Naive thymus-derived CD4-positive, alpha-beta T cell (primary cell): ENCODE results near the gene ARHGAP6. TPM values are rescaled to one million over a fixed set of nuclear protein-coding genes. Genes with fewer than 3 reads are reported as not detected.

Experiments
- ATAC-seq: fragments of 150-1000 bp; cut with Tn5 transposase; 2 replicates; pipeline ENCODE4 v1.10.0; 2021; ENCODE audit warnings: mild to moderate bottlenecking, moderate library complexity
- CTCF ChIA-PET: fragments of 350-600 bp; sonication (Branson Sonifier 250); formaldehyde crosslinking; loops from one replicate; lab custom pipeline; 2021; ENCODE audit warnings: antibody characterized with exemption; lab: Charles Lee
- POLR2A ChIA-PET: fragments of 350-600 bp; sonication (Branson Sonifier 250); formaldehyde crosslinking; loops from one replicate; lab custom pipeline; 2021; ENCODE audit warnings: antibody characterized with exemption, inconsistent platforms; lab: Charles Lee
- DNase-seq, 9 donors: peaks; one replicate each; pipeline versions ENCODE4 v3.0.0 to v3.0.0-alpha.2; 2020 to 2022; ENCODE audit warnings: mixed read lengths in 1 of 9
- H3K27ac ChIP-seq: one replicate; pipeline ENCODE4 v1.7.0; 2013; ENCODE audit warnings: mild to moderate bottlenecking, low read depth, low read length, moderate library complexity
- H3K27me3 ChIP-seq, 2 donors: one replicate each; pipeline ENCODE4 v1.7.0; 2013; ENCODE audit warnings: low read length in 2 of 2, mild to moderate bottlenecking in 2 of 2, moderate library complexity in 2 of 2; ENCODE audit not compliant: control insufficient read depth in 2 of 2, insufficient read depth in 2 of 2
- H3K36me3 ChIP-seq, 3 experiments: 1 replicate in 2 of 3; 2 replicates in 1 of 3; pipeline ENCODE4 v1.7.0; 2013; ENCODE audit warnings: low read length in 3 of 3, mild to moderate bottlenecking in 3 of 3, moderate library complexity in 1 of 3; ENCODE audit not compliant: insufficient read depth in 3 of 3, control insufficient read depth in 2 of 3
- H3K4me1 ChIP-seq, 2 donors: one replicate each; pipeline ENCODE4 v1.7.0; 2013; ENCODE audit warnings: low read length in 2 of 2, mild to moderate bottlenecking in 2 of 2, moderate library complexity in 1 of 2; ENCODE audit not compliant: control insufficient read depth in 2 of 2, insufficient read depth in 2 of 2
- H3K4me3 ChIP-seq: 2 replicates; pipeline ENCODE4 v1.7.0; 2013; ENCODE audit warnings: mild to moderate bottlenecking, low read length
- H3K9me3 ChIP-seq, 3 experiments: 1 replicate in 2 of 3; 2 replicates in 1 of 3; pipeline ENCODE4 v1.7.0; 2013; ENCODE audit warnings: low read length in 3 of 3; ENCODE audit not compliant: control insufficient read depth in 2 of 3
- H3K27ac Mint-ChIP-seq, 9 donors: one replicate each; pipeline ENCODE4 v1.8.0; 2020 to 2022; ENCODE audit warnings: mixed read lengths in 9 of 9, mild to moderate bottlenecking in 8 of 9, moderate library complexity in 5 of 9, inconsistent platforms in 2 of 9
- H3K27me3 Mint-ChIP-seq, 5 donors: one replicate each; pipeline ENCODE4 v1.8.0; 2021 to 2022; ENCODE audit warnings: mixed read lengths in 5 of 5, mild to moderate bottlenecking in 1 of 5
- H3K36me3 Mint-ChIP-seq, 5 donors: one replicate each; pipeline ENCODE4 v1.8.0; 2020 to 2022; ENCODE audit warnings: mixed read lengths in 5 of 5, mild to moderate bottlenecking in 3 of 5, inconsistent platforms in 1 of 5
- H3K4me1 Mint-ChIP-seq, 7 donors: one replicate each; pipeline ENCODE4 v1.8.0; 2020 to 2022; ENCODE audit warnings: mixed read lengths in 7 of 7, mild to moderate bottlenecking in 3 of 7, inconsistent platforms in 1 of 7
- H3K4me3 Mint-ChIP-seq, 10 donors: one replicate each; pipeline ENCODE4 v1.8.0; 2020 to 2022; ENCODE audit warnings: mild to moderate bottlenecking in 10 of 10, mixed read lengths in 10 of 10, moderate library complexity in 6 of 10, inconsistent platforms in 2 of 10
- H3K9me3 Mint-ChIP-seq, 11 donors: one replicate each; pipeline ENCODE4 v1.8.0; 2020 to 2022; ENCODE audit warnings: mixed read lengths in 11 of 11, mild to moderate bottlenecking in 4 of 11, inconsistent platforms in 1 of 11, moderate library complexity in 1 of 11
- intact Hi-C, 2 donors: fragments of 100-400 bp; cut with micrococcal nuclease; formaldehyde crosslinking; loops; one replicate each; pipeline ENCODE4 v1.15.1; 2023
- polyA plus RNA-seq, 2 donors: library from polyadenylated mRNA; unstranded; fragments of 300-500 nt; fragmentation: Illumina TruSeq; gene quantifications; one replicate each; pipeline ENCODE4 v1.2.3, GENCODE V29; 2021
- total RNA-seq, 6 experiments: library from RNA in 5 of 6; stranded (reverse) in 5 of 6; gene quantifications; 1 replicate in 5 of 6; 2 replicates in 1 of 6; pipeline ENCODE4 v1.2.3 and lab custom pipeline; 2021 to 2026

Gene ARHGAP6
- total and polyA plus RNA-seq, 7 experiments from 2014 or later, result 0.11 to 0.83 TPM; not detected in 5

GRCh38 chrX:11462648-11463047 lies 203.1 kb downstream of the ARHGAP6 start:
- CTCF ChIA-PET, result no interaction called here

GRCh38 chrX:11462136-11462535 lies 203.6 kb downstream of the ARHGAP6 start:
- H3K27me3 ChIP-seq, result no peaks in the 10 kb centered on the region
- Mint-ChIP-seq H3K9me3 (no peaks in the 10 kb centered on the region), H3K27me3 (peaks cover 0 to 7% (median 0%) of the 10 kb centered on the region in 5 donors), H3K4me1 (no peaks in the 10 kb centered on the region), H3K4me3 (no peak overlapping the region), H3K36me3 (no peaks in the 10 kb centered on the region), H3K27ac (no peak overlapping the region)
- CTCF ChIA-PET, result no interaction called here
- ATAC-seq (no peak), DNase-seq (no peak)
- POLR2A ChIA-PET, result no interaction called here
- H3K9me3 ChIP-seq, result no peaks in the 10 kb centered on the region
- no peak overlapping the region for H3K27ac ChIP-seq
- H3K36me3 ChIP-seq, result no peaks in the 10 kb centered on the region
- no peaks in the 10 kb centered on the region for H3K4me1 ChIP-seq
- no peak overlapping the region for H3K4me3 ChIP-seq
- intact Hi-C loops, result no loop called here

More at GRCh38 chrX:11462648-11463047, 203.1 kb downstream of the ARHGAP6 start:
- H3K27ac ChIP-seq, result no peak overlapping the region
- no peak for DNase-seq
- no peaks in the 10 kb centered on the region for H3K4me1 ChIP-seq
- Mint-ChIP-seq H3K27ac (no peak overlapping the region), H3K27me3 (peaks cover 0 to 6% (median 0%) of the 10 kb centered on the region in 5 donors), H3K4me3 (no peak overlapping the region), H3K4me1 (no peaks in the 10 kb centered on the region), H3K36me3 (no peaks in the 10 kb centered on the region), H3K9me3 (peaks cover 0 to 2% (median 0%) of the 10 kb centered on the region in 11 donors)
- H3K4me3 ChIP-seq, result no peak overlapping the region
- no peaks in the 10 kb centered on the region for H3K27me3 ChIP-seq
- POLR2A ChIA-PET, result no interaction called here
- ATAC-seq, result no peak
- intact Hi-C loops, result no loop called here
- no peaks in the 10 kb centered on the region for H3K36me3 ChIP-seq
- no peaks in the 10 kb centered on the region for H3K9me3 ChIP-seq

GRCh38 chrX:11461201-11462001 lies 204.3 kb downstream of the ARHGAP6 start:
- Histone ChIP-seq H3K36me3 (no peaks in the 10 kb centered on the region), H3K4me1 (no peaks in the 10 kb centered on the region), H3K4me3 (no peak overlapping the region), H3K27me3 (no peaks in the 10 kb centered on the region), H3K27ac (no peak overlapping the region), H3K9me3 (no peaks in the 10 kb centered on the region)
- CTCF ChIA-PET, result no interaction called here
- POLR2A ChIA-PET, result no interaction called here
- Mint-ChIP-seq H3K9me3 (no peaks in the 10 kb centered on the region), H3K4me3 (no peak overlapping the region), H3K27ac (no peak overlapping the region), H3K36me3 (no peaks in the 10 kb centered on the region), H3K4me1 (no peaks in the 10 kb centered on the region), H3K27me3 (peaks cover 0 to 7% (median 0%) of the 10 kb centered on the region in 5 donors)
- intact Hi-C loops, result no loop called here
- ATAC-seq, result no peak
- no peak for DNase-seq

- Mint-ChIP-seq H3K4me3 (no peak overlapping the region), H3K27me3 (peaks cover 0 to 7% (median 0%) of the 10 kb centered on the region in 5 donors), H3K36me3 (no peaks in the 10 kb centered on the region), H3K27ac (no peak overlapping the region), H3K9me3 (no peaks in the 10 kb centered on the region), H3K4me1 (no peaks in the 10 kb centered on the region)
- ChIA-PET CTCF (no interaction called here), POLR2A (no interaction called here)
- Histone ChIP-seq H3K27me3 (no peaks in the 10 kb centered on the region), H3K36me3 (no peaks in the 10 kb centered on the region), H3K4me1 (no peaks in the 10 kb centered on the region), H3K9me3 (no peaks in the 10 kb centered on the region), H3K27ac (no peak overlapping the region), H3K4me3 (no peak overlapping the region)
- no peak for DNase-seq
- intact Hi-C loops, result no loop called here
- no peak for ATAC-seq
Observed at GRCh38 chrX:11460347-11460746, 205.4 kb downstream of the ARHGAP6 start.

GRCh38 chrX:11458170-11458569 lies 207.6 kb downstream of the ARHGAP6 start:
- no peak overlapping the region for H3K27ac Mint-ChIP-seq
- Histone ChIP-seq H3K9me3 (no peaks in the 10 kb centered on the region), H3K4me1 (no peaks in the 10 kb centered on the region), H3K27me3 (no peaks in the 10 kb centered on the region), H3K4me3 (no peak overlapping the region), H3K27ac (no peak overlapping the region), H3K36me3 (no peaks in the 10 kb centered on the region)
- no peak overlapping the region for H3K4me3 Mint-ChIP-seq
- POLR2A ChIA-PET, result no interaction called here
- H3K9me3 Mint-ChIP-seq, result no peaks in the 10 kb centered on the region
- H3K4me1 Mint-ChIP-seq, result no peaks in the 10 kb centered on the region
- DNase-seq, result no peak
- no peaks in the 10 kb centered on the region for H3K36me3 Mint-ChIP-seq
- ATAC-seq, result no peak
- intact Hi-C loops, result no loop called here
- CTCF ChIA-PET, result no interaction called here
- peaks cover 0 to 4% (median 0%) of the 10 kb centered on the region in 5 donors for H3K27me3 Mint-ChIP-seq

GRCh38 chrX:11451151-11451550 lies 214.6 kb downstream of the ARHGAP6 start:
- ATAC-seq, result no peak
- H3K9me3 Mint-ChIP-seq, result peaks cover 0 to 4% (median 0%) of the 10 kb centered on the region in 11 donors
- intact Hi-C loops, result no loop called here
- POLR2A ChIA-PET, result no interaction called here
- H3K27ac Mint-ChIP-seq, result no peak overlapping the region
- no peak overlapping the region for H3K4me3 Mint-ChIP-seq
- Histone ChIP-seq H3K36me3 (no peaks in the 10 kb centered on the region), H3K4me1 (no peaks in the 10 kb centered on the region), H3K27me3 (no peaks in the 10 kb centered on the region), H3K27ac (no peak overlapping the region), H3K9me3 (no peaks in the 10 kb centered on the region), H3K4me3 (no peak overlapping the region)
- H3K4me1 Mint-ChIP-seq, result no peaks in the 10 kb centered on the region
- no peak for DNase-seq
- H3K27me3 Mint-ChIP-seq, result peaks cover 0 to 10% (median 0%) of the 10 kb centered on the region in 5 donors
- no peaks in the 10 kb centered on the region for H3K36me3 Mint-ChIP-seq
- CTCF ChIA-PET, result no interaction called here

GRCh38 chrX:11450354-11450753 lies 215.4 kb downstream of the ARHGAP6 start:
- Mint-ChIP-seq H3K27me3 (peaks cover 0 to 10% (median 0%) of the 10 kb centered on the region in 5 donors), H3K4me3 (no peak overlapping the region), H3K36me3 (no peaks in the 10 kb centered on the region), H3K4me1 (no peaks in the 10 kb centered on the region), H3K9me3 (peaks cover 0 to 4% (median 0%) of the 10 kb centered on the region in 11 donors), H3K27ac (no peak overlapping the region)
- CTCF ChIA-PET, result no interaction called here
- Histone ChIP-seq H3K36me3 (no peaks in the 10 kb centered on the region), H3K4me1 (no peaks in the 10 kb centered on the region), H3K27me3 (no peaks in the 10 kb centered on the region), H3K27ac (no peak overlapping the region), H3K9me3 (no peaks in the 10 kb centered on the region), H3K4me3 (no peak overlapping the region)
- intact Hi-C loops, result no loop called here
- POLR2A ChIA-PET, result no interaction called here
- DNase-seq, result no peak
- no peak for ATAC-seq
